ENCODE measurements around the gene UBE3B.
A peak's percentile ranks its signal among the peaks of the same experiment; 100 is the strongest.

Gene UBE3B

GRCh38 chr12:109501299-109501698, 23.9 kb downstream of the UBE3B start:
- no peak for DNase-seq

GRCh38 chr12:109502332-109502731, 24.9 kb downstream of the UBE3B start:
- DNase-seq, result no peak

DNA sequence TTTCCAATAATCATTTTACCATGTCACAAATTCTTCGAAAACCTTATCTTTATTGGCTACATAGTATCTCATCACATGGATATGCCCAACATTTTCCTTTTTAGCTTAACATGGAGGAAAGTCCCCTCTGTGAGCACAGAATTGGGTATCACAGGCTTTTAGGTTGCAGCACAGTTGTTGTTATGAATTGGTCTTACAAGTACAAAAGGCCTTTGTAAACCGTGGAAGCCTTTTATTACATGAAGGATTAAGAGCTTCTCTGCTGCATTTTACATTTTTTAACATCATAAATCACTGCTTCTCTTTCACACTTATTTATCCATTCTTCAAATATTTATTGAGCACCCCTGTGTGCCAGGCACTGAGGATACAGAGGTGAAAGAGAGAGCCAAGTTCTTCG, 26.2 kb downstream of the UBE3B start:
- DNase-seq, result no peak

- no peak for DNase-seq
Measured at GRCh38 chr12:109504068-109504467, 26.6 kb downstream of the UBE3B start.

DNA sequence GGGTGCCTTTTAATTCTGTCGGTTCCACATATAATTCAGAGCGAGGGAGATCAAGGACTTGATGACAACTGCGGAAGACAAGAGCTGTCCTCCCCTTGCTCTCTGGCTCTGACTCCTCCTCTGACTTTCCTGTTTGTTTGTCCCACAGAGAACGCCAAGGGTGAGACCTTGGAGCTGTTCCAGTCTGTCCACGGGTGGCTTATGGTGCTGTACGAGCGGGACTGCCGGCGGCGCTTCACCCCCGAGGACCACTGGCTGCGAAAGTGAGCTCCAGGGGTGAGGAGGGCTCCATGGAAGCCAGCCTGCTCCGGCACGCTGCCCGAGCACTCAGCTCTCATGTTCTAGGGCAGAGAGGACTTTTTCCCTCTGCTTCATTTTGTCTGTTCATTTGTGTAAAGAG, 32.8 kb downstream of the UBE3B start:
- no peak for DNase-seq

DNA sequence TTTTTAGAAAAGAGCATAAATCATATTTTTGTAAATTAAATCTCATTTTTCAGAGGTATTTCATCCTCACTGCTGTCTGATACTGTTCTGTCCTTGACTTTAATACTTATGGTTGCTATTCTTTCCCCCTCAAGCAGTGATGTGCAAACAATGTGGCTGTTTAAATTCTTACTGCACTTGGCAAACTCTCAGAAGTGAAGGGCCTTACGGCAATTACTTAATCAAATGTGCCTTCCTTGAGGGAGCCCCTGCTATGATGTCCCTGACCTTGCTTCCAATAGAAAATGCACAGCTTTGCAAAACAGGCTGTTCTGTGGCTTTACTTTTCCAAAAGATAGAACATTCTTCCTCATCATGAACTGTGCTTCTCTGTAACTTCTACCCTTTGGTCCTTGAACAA, 35.2 kb downstream of the UBE3B start:
- no peak for DNase-seq

GRCh38 chr12:109513051-109513450, 35.6 kb downstream of the UBE3B start:
- DNase-seq, result no peak

- DNase-seq, result no peak
Measured at GRCh38 chr12:109513977-109514376, 36.5 kb downstream of the UBE3B start.

- DNase-seq, result peak; percentile 35
Measured at GRCh38 chr12:109517619-109518018, 40.2 kb downstream of the UBE3B start.

- peak; percentile 60 for DNase-seq
Measured at GRCh38 chr12:109518820-109519665, 41.6 kb downstream of the UBE3B start.

DNA sequence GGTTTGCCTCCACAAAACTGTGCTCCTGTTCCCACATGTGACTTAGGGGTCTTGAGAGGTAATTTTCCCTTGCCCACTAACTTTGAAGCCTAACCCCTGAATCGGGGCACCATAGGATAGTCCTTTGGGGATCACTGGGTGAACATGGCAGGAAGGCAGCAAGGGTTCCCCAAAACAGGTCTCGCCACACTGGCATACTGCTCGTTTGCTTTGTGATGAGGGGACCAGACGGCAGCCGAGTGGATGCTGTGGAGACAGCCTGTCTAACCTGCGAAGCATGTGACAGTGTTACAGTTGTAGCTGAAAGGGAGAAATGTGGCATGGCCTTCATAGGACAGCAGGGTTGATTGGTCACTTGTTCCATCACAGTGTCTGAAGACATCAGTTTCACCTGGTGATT, 42.4 kb downstream of the UBE3B start:
- peak; percentile 1 for DNase-seq

DNA sequence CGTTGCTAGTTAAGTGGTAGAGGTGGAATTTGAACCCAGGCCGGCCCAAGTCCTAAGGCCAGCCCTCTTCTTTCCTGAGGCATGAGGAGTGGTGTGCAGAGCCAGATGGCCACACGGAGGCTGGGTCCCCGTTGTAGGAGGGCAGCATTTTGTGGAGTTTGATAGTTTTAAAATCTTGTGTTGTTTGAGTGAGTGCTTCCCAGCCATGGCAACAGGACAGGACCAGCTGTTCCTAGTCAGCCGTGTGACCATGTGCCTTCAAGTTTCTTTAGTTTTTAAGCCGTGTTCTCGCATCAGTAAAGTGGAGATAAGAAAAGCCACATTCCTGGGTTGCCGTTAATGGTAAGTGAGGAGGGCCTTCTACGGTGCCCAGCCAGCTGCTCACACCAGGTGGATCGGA, 44.4 kb downstream of the UBE3B start:
- DNase-seq, result no peak

- DNase-seq, result peak; percentile 43
Measured at GRCh38 chr12:109523071-109523470, 45.6 kb downstream of the UBE3B start.

DNA sequence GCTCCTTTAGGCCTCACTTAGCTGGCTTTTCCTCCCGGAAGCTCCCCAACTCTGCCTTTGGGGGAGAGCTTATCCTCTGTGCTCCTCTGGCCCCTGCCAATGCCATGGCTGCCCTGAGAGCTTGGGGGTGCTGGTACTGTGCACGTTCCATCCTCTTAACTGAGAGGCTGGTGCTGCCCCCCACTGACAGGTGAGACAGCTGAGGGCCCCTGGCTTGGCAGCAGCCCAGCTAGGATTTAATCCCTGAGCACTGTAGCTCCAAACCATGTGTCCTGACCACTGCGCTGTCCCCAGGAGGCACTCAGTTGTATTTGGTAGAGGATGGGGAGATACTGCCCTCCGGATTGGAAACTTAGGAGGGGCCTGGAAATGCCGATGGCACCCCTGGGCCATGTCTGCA, 46.1 kb downstream of the UBE3B start:
- no peak for DNase-seq

- no peak for DNase-seq
Measured at GRCh38 chr12:109524466-109525278, 47.2 kb downstream of the UBE3B start.

- no peak for DNase-seq
Measured at GRCh38 chr12:109525279-109525585, 47.8 kb downstream of the UBE3B start.

DNA sequence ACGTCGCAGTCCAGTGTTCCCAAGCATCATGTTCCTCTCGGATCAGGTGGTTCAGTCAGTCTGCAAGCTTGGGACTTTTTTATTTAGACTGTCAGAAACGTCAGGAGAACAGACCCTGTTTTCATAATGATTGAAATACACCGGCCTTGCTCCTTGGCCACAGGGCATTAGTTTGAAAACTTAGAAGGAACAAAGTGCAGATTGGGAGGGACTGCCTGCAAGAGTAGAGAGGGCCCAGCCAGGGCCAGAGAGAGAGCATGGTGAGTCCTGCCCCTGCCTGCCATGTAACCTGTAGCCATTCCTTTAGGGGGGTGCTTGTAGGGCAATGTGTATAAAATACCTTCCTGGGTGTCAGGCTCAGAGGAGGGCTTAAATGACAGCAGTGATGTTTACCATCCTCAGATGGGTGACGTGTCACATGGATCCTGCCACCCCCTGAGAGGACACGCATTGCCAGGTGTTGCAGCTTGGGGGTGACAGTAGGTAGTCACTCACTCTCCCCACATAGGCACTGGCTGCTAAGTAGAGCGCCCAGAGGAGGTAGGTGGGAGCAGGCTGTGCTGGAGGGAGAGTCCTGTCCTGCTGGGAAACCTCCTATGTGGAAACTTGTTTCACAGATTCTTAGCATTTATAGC, 50.2 kb downstream of the UBE3B start:
- DNase-seq, result no peak

DNA sequence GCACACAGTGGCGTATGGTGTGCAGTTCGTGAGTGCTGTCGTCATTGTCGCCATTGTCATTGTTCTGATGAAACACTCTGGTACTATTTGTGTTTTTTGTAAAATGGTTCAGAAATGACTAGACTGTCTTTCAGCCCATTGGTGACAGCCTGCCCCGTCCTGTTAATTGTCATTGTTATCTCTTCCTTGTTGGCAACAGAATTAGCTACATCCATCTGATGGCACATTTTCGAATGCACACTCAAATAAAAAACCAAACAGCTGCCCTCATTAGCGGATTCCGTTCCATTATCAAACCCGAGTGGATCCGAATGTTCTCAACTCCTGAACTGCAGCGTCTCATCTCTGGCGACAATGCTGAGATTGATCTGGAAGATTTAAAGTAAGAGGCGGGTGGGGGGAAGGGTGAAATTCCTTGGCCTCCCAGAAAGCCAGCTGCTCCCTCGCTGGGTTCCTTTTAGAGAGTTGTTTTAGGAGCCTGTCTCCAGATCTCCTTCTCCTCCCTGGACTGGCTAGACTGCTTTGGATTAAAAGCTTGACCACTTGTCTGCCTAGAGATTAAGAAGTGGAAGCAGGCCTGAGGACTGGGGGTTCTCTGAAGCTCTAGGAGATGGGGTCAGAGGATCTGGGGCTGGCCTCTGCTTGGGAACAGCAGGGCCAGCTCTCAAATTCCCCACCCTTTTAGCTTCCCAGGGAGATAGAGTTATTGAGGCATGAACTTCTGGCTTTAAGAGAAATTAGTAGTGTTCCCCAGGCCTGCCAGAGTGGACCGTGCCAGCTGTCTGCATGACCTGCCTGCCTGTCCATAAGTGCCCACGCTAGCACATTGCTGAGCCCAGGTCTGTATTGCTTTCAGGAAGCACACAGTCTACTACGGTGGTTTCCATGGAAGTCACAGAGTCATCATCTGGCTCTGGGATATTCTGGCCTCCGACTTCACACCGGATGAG, 52.5 kb downstream of the UBE3B start:
- DNase-seq, result no peak

GRCh38 chr12:109531411-109531810, 54.0 kb downstream of the UBE3B start:
- DNase-seq, result no peak

DNA sequence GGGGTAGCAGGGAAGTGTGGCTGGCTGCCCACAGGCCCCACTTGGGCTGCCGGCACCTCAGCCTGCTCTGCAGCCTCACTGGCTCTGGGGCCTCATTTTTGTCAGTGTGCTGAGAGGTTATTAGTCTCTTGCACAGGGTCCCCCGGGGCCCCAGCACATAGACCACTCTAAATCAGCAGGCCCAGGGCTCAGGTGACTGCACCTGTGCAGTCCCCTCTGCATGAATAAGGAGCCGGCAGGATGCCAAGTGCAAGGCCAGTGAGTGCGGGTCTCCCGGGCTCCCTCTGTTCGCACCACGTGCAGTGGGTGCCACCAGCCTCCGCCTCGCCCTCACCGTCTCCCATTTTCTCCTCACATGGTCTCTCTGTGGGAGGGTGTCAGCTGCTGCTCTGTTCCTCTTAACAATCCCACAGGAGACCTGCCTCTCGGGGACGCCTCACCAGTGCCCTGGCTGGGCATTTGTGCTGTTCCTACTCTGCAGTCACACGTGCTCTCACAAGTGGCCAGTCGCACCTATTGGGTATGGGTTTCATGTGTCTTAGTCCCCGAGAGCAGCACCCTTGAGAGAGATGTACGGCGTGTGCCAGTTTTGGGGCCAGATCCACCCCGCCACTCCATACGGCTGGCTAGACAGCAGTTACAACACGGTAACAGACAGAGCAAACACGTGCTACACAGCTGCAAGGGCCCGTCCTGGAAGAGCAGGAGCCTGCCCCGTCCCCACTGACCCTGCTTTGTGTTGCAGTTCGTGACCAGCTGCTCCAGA, 55.5 kb downstream of the UBE3B start:
- DNase-seq, result no peak

DNA sequence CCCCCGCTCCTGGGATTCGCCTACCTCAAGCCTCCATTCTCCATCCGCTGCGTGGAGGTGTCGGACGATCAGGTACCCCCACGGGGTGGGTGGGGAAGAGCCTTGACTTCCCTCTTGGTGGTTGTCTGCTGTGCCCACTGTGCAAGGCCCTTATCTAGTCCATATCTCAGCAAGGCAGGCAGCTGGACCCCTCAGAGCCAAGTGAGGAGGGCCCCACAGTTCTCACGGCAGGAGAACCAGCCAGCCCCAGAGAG, 56.0 kb downstream of the UBE3B start:
- no peak for DNase-seq

- no peak for DNase-seq
Measured at GRCh38 chr12:109534456-109534855, 57.0 kb downstream of the UBE3B start.
